Activated CD8-positive, alpha-beta memory T cell treated with anti-CD3 and anti-CD28 coated beads, Interleukin-2, amount 50 U/mL, for 4 hours (primary cell): ENCODE results near the gene RCOR1.

Source experiments
- DNase-seq: peaks from one replicate; pipeline ENCODE4 v3.0.0-alpha.2; 2020

Gene RCOR1

DNA sequence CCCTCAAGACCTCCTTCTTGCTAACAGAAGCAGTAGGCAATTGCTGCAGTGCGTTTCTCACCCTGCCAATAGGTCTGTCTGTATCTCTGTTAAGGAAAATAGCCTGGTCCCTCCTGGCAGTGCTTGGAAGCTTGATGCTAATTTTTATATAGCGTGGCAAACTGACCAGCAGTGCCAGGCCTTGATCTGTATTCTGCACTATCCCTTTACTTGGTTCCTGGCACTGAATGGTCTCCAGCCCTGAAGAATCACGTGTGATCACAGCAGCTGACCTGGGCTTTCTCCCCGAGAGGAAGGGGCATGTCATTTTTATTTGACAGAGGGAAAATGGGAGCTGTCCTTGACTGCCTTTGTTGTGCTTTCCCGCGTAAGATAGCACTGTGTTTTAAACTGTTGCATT, 136.1 kb downstream of the RCOR1 start:
- DNase-seq = no peak

DNA sequence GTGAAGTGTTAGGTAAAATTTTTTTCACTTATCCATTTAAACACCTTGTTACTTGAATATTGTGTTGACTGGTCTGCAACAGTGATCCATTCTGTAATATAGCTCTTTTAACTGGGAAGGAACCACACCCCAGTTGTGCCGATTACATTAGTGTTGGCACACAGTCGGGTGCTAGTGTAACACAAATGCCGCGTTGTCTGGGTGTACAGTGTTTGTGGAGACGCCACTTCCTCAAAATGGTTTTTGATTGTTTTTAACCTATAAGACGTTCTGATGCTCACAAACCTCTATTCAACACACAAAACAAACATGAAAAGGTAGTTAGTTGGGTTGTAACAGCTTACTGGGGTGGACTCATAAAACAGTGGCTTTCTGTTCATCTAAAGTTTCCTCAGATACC, 136.8 kb downstream of the RCOR1 start:
- no peak for DNase-seq

DNA sequence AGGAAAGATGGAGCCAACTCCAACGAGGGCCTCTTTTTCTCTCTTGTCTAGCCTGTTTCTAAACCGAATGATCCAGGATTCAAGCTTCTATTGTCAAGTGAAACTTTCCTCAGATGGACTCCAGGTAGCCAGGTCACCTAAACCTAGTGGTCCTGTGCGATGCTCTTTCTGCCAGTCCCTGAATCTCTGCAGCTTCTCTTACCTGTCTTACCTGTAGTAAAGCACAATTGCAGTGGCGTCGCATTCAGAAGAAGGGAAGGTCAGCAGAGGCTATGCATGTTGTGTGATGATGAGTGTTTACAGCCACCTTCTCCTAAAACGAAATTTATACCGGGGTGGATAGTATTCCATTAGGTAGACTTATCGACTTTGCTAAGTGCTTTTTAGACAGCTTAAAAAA, 137.4 kb downstream of the RCOR1 start:
- DNase-seq = no peak

DNA sequence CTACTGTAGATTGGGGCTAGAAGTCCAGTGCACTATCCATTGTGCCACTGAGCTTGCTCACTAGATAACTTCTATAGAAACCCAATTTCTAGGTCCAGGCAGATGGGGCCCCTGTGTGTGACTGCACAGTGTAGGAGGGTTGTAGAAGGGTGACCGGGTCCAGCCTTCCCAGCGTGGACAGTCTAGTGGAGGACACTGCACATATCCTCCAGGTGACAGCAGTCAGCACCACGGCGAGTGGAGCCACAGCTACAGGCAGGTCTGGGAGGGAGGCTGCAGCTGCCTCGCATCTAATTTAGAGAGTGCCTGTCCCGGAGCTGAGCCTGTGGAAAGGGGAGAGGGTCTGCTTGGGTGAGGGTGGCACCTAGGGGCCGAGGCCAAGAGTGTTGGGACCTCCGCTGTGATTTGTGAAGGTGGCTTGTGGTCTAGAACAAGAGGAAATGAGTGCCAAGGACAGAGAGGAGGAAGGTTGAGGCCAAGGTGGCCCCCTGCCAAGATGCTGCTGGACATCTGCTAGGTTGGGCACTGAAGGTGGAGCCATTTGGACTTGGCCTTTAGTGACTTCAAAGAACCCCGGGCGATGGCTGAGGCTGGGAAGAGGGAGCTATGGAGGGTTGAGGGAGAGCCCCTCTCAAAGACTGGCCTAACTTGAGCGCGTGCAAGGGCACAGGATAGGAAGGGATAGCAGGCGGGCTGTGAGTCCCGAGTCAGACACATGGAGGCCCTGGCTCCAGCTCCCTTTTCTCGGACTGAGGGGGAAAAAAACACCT, 138.8 kb downstream of the RCOR1 start:
- DNase-seq = no peak

DNA sequence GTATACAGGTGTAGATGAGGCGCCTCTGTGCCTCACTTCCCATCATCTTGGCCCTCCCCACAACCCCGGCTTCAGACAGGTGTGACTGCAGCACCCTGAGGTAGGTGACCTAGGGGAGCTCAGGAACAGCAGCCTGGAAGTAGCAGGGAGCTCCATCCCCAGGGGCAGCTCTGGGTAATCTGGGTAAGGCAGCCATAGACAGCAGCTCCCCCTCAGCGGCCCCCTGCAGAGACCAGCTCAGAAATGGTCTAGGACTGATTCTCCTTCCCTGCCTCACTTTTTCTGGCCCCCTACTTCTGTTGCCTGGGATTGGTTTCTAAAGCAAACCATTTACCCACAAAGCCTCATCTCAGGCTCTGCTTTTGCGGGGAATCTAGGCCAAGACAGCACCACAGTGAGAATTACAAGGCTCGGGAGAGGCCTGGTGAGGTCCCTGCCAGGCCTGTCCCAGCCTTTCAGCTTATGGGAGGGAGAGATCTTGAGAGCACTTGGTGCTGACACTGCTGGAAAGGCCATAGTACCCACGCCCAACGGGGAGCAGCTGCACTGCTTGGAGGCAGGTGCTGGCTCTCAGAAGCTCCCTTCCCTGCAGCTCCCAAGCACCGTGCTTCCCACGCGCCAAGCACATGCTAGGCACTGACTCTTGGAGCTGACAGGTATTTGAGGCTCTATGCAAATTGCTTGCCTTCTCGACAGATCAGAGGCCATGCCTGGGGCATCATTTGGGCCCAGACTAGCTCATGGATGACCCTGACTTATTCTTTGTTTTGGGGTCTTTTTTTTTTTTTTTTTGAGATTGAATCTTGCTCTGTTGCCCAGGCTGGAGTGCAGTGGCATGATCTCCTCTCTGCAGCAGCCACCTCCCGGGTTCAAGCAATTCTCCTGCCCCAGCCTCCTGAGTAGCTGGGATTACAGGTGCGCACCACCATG, 139.7 kb downstream of the RCOR1 start:
- DNase-seq = no peak

DNA sequence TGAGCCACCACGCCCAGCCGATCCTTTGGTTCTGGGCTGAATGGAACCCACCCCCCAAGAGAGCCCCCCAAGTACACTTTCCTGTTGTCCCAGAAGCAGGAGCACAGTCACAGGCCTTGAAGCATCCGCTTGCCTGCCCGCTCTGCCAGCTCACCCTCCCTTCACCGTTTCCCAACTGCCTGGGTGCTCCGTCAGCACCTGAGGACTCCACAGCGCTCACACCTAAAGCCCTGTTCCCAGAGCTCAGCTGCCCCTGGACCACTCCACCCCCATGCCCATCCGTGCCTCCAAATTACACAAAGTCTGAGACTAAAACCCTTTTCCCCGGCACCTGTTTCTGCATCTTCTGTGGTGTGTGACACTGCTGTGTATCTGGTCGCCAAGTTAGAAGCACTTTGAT, 140.5 kb downstream of the RCOR1 start:
- DNase-seq = no peak

DNA sequence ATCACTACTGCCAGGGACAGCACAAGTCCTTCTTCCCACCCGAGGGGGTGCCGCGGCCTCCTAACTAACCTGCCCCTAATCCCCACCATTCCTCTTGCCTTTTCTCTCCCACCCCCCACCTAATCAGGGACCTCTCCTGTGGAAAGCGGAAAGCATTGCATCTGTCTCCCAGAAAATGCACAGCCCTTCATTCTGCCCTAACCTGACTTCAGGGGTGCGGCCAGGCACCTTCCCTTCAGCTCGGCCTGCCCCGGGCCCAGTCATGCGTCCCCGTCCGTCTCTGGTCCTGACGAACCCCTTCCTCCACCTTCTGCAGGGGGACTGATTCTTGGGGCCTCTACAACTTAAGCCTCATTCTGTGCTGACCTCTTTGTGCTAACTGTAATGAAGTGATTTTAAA, 140.9 kb downstream of the RCOR1 start:
- no peak for DNase-seq

DNA sequence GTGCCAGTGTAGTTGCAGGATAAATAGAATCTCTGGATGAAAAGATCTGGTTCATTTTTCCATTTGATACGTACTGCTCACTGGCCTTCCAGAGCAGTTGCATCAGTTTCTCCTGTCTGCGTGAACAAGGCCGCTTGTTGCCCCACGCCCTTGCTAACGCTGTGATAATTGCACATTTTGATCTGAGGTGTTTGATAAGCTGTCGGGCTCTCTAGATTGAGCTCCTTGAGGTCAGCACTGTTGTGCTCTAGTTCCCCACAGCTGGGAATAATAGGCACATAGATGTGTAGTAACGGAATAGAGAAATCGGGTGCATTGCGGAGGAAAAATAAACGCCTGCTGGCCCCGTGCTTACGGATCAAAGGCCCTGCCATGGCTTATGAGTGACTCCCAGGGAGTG, 142.0 kb downstream of the RCOR1 start:
- no peak for DNase-seq

DNA sequence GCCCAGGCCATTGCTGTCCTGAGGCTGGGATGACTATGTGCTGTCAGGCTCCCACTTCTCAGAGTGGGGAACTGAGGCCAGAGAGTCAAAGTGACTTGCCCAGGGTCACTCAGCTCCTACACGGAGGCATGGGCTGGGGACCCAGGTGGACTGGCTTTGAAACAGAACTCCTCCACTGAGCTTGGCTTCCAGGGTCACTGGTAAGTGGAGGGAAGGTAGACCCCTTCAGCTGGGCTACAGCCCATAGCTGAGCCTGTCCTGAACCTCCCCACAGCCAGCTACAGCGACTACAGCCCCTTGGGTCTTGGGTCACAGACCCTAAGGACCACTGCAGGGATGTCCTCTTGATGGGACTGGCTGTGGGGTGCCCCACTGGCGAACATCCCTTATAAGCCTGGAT, 144.5 kb downstream of the RCOR1 start:
- DNase-seq = no peak

DNA sequence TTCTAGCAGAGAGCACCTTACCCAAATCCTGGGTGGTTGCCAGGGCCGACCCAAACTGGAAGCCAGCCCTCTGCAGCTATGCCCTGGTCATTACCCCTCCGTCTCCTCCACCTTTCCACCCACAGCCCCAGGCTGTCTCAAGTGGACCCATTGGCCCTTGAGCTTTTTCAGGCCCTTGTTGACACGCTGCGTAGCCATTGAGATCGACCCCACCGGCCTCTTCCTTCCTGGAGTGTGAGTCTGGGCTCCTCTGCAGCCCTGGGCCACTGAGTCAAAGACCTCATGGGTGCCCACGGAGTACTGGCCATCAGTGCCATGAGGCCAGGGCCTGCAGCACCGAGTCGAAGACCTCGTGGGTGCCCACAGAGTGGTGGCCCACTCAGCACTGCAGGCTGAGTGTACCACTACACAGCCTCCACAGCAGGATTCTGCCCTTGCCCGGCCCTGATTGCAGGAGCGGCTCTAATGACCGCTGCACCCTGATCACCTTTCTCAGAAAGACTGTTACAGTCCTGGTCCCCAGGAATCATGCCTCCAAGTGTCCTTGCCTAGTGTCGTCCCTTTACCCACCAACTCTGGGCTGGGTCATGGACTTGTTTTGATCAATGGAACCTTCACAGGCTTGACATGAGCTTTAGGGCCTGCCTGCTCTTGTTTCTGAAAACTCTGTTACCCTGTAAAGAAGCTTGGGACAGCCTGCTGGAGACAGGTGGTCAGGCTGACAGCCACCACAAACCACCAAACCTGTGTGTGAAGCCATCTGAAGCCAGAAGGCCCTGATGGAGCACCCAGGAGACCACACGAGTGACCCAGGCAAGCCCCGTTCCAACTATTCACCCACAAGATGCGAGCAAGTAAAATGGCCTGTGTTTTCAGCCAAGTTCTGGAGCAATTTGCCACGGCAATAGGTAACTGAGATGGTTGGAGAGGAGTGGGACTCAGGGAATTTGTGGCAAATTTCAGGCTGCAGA, 145.2 kb downstream of the RCOR1 start:
- no peak for DNase-seq

DNA sequence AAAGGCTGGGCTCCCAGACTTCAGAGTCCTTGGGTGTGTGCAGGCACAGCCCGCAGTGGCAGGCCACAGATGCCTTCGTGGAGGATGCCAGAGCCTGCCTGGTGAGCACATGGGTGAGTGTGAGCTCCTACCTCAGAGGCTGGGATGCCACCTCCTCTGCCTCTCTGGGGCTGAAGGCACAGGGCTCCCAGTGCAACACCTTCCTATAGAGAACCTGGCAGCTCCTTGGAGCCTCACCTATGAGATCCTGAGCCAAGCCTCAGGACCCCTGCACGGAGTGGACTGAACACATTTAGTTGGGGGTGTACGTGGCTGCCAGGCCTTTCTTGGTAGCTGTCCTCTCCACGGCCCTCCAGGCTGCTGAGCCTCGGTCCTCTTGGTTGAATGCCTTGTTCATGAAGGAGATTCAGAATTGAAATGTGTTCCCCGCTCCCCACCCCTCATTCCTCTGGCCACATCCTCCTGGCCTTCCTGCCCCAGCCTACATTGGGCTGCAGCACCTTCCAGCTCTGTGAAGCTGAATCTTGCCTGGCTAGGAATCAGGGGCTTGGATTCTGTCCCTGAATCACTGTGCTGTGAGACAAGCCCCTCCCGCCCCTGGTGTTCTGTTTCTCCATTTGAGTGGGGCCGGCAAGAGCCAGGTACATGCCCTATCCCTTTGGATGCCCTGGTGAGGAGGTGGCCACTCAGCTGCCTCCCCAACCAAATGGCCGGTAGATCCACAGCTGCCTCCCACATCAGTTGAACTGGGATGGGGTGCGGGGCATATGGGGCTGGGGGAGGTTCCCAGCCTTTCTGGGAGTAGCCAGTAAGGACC, 146.1 kb downstream of the RCOR1 start:
- no peak for DNase-seq

DNA sequence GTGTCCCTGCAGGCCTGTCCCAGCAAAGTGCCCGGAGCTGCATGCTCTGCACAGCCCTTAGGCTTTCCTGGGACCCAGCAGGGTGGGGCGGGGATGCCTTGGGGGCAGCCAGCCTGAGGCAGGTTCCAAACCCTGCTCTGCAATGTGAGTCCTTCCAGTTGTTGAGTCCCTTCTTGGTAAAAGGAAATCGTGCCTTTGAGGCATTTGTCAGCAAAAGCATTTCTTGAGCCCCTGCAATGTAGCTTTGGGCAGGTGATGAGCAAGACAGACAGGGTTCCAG, 146.7 kb downstream of the RCOR1 start:
- DNase-seq = no peak

DNA sequence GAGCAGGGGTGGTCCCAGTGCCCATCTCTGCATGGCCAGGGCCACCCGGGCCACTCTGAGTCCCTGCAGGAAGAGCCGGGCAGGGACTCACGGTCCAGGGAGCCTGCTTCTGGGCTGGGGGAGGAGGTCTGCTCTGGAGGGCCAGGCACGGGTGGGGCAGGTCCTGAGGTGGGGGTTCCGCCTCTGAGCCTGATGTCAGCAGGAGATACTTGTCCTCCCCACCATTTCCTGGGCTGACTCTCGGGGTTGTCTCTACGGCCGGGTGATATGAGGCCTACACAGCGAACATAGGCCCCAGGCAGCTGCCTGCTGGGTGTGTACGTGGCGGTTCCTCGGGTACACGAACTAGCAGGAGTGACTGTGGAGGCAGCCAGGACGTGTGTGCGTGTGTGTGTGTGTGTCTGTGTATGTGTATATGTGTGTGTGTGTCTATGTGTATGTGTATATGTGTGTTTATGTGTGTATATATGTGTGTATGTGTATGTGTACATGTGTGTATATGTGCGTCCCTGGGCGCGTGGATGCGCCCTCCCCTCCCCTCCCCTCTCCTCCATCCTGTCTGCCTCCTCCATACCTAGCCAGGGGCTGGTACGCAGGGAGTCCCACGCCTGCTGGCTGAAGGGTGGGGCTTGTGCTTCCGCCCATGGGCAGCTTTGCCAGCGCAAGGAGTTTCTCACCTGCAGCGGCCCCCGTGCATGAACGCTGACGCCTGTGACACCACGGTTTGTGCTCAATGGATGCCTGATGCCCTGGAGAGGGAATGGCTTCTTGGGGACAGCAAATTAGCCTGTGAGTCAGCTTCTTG, 154.4 kb downstream of the RCOR1 start:
- DNase-seq = no peak

DNA sequence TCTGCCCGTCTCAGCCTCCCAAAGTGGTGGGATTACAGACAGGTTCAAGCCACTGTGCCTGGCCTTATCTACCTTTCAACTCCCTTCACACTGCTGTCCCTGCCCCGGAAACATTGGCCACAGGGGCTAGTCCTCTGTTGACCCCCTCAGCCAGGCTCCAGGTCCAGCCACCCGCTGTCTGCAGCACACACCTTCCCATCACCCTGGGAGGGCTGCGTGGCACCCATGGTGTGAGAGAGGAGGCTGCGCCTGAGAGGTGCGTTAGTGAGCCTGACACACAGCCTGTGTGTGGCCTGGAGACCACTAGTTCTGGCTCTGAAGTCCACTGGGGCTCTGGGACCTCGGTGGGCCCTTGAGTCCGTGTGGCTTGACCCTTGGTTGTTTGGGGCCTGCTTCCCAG, 156.4 kb downstream of the RCOR1 start:
- no peak for DNase-seq

DNA sequence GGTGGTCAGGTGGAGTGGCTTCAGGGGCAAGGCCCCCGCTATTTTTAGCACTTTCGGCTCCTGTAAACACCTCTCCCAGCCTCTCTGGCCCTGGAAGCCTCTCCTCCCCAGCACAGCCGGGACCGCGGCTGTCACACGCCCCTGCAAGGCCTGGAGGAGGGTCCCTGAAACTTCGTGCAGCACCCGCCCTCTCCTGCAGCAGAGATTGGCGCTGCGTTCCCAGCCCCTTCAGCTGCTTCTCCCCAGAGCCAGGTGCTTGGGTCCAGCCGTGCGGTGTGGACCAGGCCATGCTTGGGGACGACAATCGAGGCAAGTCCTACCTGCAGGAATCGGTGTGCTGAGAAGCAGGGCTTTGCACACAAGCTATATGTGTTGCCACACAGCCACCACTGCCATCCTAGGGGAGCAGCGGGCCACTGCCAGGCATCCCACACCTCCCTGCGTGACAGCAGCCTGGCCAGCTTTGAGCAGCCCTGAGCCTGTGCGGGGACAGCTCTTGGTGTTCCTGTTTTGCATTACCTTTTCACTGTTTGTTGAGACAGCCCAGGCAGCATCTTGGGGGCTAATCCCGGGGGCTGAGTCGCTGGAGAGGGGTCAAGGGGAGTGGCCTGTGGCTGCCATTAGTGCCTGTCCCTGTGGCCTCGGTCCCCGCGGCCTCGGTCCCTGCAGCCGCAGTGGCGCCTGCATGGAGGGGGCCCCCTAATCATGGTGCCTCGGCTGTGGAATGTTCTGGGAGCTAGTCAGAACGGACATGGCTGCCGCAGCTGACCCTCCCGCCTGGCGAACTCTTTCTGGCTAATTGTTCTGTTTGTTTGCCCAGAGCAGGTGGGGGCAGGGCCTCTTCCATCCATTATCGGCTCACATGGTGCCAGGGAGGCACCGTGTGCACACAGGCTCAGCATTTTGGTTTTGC, 157.2 kb downstream of the RCOR1 start:
- DNase-seq = no peak

DNA sequence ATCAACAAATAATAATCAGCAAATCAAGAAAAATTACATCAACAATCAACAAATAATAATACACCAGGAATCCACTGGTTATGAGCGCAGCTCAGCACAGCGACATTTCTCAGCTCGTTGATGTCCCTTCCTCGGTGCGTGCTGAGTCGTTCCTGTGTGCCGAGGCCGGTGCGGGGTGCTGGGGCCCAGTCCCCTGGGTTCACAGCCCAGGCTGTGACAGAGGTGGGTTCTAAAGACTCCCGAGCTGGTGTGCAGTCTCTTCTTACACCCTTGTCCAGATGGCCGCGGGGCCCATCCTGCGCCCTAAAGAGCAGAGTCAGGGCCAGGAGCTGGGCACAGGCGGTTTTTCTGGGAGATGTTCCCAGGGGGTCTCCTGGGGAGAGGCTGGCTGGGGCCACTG, 157.9 kb downstream of the RCOR1 start:
- DNase-seq = no peak

DNA sequence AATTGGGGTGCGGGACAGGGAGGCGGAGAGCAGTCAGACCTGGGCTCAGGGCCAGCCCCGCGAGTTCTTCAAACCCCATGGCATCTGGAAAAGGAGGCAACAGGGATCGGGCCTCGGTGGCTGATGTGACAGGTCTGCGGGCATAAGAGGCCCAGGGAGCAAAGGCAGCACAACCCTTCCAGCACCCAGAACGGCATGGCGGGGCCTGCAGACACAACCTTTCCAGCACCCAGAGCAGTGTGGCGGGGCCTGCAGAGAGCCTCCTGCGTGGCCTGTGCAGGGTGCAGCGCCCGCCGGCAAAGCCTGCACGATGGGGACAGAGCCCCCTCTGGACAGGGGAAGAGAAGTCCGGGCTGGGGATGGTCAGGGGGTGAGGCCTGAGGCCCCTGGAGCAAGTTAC, 158.6 kb downstream of the RCOR1 start:
- DNase-seq = no peak

DNA sequence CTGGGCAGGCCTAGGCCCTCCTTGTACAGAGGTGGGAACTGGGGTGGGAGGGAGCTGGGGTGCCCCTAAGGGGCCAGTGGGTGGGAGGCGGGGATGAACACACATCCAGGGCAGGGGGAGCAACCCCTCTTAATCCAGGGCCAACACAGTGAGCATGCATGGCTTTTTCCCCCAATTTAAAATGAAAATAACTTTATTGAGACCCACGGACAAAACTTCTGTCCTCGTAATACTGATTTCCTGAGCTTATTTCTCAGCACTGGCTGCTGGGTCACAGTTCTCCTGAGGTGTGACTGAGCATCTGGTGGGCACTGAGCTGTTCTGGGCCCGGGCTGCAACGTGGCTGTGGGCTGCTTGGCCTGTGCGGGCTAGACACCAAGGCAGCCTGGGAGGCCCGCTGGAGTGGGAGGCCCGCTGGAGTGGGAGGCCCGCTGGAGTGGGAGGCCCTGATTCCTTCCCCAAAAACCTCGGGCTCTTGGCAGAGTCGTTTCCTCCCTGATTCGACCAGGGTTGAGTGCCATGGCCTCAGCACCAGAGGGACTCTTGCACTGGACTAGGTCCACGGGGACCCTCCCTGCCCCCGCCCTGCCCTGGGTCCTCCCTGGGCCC, 159.9 kb downstream of the RCOR1 start:
- DNase-seq = no peak

DNA sequence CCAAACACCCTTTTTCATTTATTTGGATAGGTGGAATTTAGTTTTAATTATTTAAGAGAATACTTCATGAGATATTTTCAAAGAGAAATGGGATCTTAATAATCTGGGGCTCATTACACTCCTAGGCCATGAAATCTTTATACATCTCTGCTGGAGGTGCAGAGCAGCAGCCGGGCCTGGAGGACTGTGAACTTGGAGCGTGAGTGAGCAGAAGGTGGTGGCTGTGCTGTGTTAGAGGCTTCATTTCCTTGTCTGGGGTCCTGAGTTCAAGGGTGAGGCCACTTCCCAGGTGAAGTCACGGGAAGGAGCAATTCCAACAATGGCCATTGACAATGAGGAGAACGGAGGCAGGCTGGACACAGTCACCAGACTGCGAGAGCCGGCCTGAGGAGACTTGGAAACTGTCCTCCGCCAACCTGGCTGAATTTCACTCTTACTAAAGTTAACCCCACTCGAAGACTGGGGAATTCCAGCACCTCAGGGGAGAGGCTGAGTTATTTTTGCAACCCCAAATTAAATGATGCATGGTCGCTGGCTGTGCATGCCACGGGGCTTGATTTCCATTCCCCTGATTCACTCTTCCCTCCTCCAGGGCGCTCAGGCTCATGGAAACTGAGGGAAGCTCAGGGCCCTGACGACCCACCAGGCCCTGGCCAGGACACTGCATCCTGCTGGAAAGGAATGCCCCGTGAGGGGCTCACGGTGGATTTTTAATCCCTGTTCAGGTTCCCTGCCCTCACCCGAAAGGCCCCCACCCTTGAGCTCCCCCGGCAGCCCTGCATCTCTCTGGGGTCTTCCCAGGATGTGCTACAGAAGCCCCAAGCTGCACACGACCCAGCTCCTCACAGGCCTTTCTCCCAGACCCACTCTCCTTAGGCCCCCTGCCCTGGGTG, 162.2 kb downstream of the RCOR1 start:
- no peak for DNase-seq
